COR-L47 (cell line): Measurements from ENCODE around the gene OOSP3.
"Not testable (repeated sequence)": the region's sequence is repeated elsewhere in the genome, so short reads cannot be mapped to it uniquely, and the experiment has no call there.

Experiments
- DNase-seq: peaks from one replicate; lab custom pipeline; 2025; lab: John Stamatoyannopoulos, UW

The OOSP3 gene

GRCh38 chr11:59878575-59878974, at the start of gene OOSP3:
TSS of gene OOSP3 (plus strand) at chr11:59878782. CDS start at chr11:59878809, 27 bp downstream.
- no peak for DNase-seq

GRCh38 chr11:59829358-59829757, 49.2 kb upstream of the OOSP3 start:
- DNase-seq = no peak

- no peak for DNase-seq
Measured at GRCh38 chr11:59833602-59834001, 45.0 kb upstream of the OOSP3 start.

GRCh38 chr11:59839615-59840014, 39.0 kb upstream of the OOSP3 start:
- no peak for DNase-seq

- no peak for DNase-seq
Measured at GRCh38 chr11:59841514-59841913, 37.1 kb upstream of the OOSP3 start.

GRCh38 chr11:59842316-59842715, 36.3 kb upstream of the OOSP3 start:
- no peak for DNase-seq

GRCh38 chr11:59845399-59845798, 33.2 kb upstream of the OOSP3 start, which contains the start of gene CBLIF:
TSS of gene CBLIF (minus strand) at chr11:59845499. CDS start at chr11:59845453, 46 bp downstream.
- no peak for DNase-seq

- no peak for DNase-seq
Measured at GRCh38 chr11:59846556-59846955, 32.0 kb upstream of the OOSP3 start.

GRCh38 chr11:59847626-59848025, 31.0 kb upstream of the OOSP3 start:
- no peak for DNase-seq

GRCh38 chr11:59848439-59848838, 30.1 kb upstream of the OOSP3 start:
- DNase-seq = not testable (repeated sequence)

GRCh38 chr11:59849129-59849528, 29.5 kb upstream of the OOSP3 start:
- DNase-seq = no peak

- not testable (repeated sequence) for DNase-seq
Measured at GRCh38 chr11:59849551-59849950, 29.0 kb upstream of the OOSP3 start.

GRCh38 chr11:59851416-59851815, 27.2 kb upstream of the OOSP3 start:
- not testable (repeated sequence) for DNase-seq

GRCh38 chr11:59854871-59855270, 23.7 kb upstream of the OOSP3 start:
- no peak for DNase-seq

GRCh38 chr11:59857439-59858434, 20.8 kb upstream of the OOSP3 start:
- DNase-seq = no peak

- DNase-seq = no peak
Measured at GRCh38 chr11:59859673-59860072, 18.9 kb upstream of the OOSP3 start.

GRCh38 chr11:59862252-59862651, 16.3 kb upstream of the OOSP3 start:
- DNase-seq = no peak

- no peak for DNase-seq
Measured at GRCh38 chr11:59865031-59865430, 13.6 kb upstream of the OOSP3 start.

- no peak for DNase-seq
Measured at GRCh38 chr11:59866397-59866796, 12.2 kb upstream of the OOSP3 start, which contains the start of gene TCN1. TSS of gene TCN1 (minus strand) at chr11:59866487. CDS start at chr11:59866470, 17 bp downstream.

GRCh38 chr11:59866836-59867235, 11.7 kb upstream of the OOSP3 start:
- no peak for DNase-seq

- DNase-seq = no peak
Measured at GRCh38 chr11:59867946-59868345, 10.6 kb upstream of the OOSP3 start.

GRCh38 chr11:59872076-59872475, 6.5 kb upstream of the OOSP3 start:
- DNase-seq = no peak

GRCh38 chr11:59875856-59876519, 2.6 kb upstream of the OOSP3 start:
- no peak for DNase-seq
